NCI-H146 treated with DMSO at 0.1 percent for 48 hours (cell line): ENCODE data around the gene KCTD16.
A peak's percentile ranks its signal among the peaks of the same experiment; 100 is the strongest.

Experiments used
- DNase-seq: peaks from one replicate; lab custom pipeline; 2025; ENCODE audit not compliant: unreplicated experiment; lab: John Stamatoyannopoulos, UW

The KCTD16 gene

GRCh38 chr5:144170276-144171024 is at the start of gene KCTD16, which contains the start of gene YIPF5:
Gene KCTD16, plus strand, starts transcription at chr5:144170873.
Gene YIPF5, minus strand, starts transcription at chr5:144170659. Its CDS starts 704 bp downstream, at chr5:144169955.
- peak; percentile 94 for DNase-seq

DNA sequence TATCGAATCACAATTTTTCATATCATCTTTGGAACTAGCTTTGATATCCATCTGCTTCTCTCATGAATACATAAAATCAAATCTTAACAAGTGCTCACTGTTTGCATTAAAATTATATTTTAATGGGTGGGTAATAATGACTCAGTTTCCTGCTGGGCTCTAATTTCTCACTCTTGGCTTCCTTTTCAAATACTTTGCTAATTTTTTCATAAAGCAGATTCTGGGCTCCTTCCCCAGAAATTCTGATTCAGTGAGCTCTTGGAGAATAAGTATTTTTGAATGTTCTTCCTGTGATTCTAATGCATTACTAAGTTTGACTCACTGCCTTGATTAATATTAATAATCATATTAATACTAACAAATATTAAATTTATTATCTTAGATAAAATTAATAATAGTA is 49.1 kb upstream of the KCTD16 start:
- no peak for DNase-seq

DNA sequence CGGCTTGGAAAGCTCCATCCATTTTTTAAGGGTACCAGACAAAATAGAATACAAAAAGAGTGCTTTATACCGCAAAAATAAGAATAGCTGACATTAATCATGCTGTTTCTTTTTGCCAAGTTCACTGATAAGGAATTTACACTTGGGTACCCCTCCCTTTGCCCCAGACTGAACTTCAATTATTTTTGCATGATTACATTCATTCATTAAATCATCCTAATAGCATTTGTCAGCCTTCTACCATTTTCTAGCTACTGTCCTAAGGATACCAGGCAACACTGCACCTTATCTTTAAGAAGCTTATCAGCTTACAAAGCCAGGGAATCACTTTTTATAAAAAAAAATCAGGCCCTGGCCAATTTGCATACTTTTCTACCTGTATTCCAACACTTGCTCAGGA is 48.6 kb upstream of the KCTD16 start:
- no peak for DNase-seq

DNA sequence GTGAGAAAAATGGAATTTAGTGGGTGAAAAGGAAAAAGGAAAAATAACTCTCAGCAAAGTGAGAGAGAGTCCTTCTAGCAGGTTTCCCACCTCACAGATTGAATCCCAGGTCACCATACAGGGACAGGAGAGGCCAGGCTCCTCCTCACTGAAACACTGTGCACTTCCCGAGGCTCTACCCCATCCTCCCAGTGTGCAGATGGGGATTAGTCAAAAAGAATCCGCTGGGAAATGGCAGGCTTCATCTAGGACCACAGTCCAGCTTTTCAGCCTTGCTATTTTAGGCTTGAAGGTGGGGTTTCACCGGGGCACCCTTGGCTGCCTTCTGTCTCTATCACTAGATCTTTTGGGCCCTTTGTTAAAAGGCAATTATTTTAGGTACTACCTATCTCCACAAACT is 48.0 kb upstream of the KCTD16 start:
- DNase-seq, result no peak

DNA sequence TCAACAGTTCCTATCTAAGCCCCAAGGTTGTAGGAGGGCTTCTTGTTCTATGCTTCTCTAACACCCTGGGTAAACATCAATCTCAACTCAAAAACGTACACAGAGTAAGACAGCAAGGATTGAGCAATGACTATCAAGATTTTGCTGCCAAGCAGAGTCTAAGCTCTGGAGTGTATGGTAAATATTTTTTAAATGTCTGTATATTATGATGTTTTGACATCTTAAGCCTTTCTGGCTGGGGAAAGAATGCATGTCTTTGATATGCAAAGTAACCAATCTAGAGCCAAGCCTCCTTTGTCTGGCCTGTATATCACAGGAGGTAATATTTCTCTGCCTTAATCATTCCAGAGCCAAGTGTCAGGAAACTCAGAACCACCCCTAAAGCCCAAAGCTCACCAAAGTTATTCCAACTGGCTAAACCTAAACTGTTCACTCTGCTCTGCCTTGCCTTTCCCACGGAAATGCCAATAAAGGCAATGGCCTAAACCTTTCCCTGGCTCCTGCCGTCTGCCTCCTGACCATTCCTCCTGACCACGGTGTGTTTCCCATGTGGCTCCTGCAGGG is 45.4 kb upstream of the KCTD16 start:
- no peak for DNase-seq

- DNase-seq, result no peak
Measured at GRCh38 chr5:144126707-144127106, 44.0 kb upstream of the KCTD16 start.

DNA sequence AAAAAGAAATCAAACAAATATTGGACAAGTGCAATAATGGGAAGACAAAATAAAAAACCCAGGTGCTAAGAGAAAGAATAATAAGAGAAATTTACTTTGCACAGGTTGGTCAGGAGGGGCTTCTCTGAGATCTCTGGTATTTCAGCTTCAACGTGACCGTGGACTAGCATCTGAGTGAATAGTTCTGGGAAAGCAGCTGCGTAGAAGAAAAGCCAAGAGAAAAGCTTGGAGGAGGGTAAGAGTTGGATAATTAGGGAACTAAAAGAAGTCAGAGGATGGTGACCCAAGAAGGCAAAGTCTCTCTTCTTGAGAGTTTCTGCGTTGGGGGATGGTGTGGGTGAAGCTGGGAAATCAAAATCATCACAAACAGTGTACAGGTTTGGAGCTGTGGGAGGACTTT is 41.8 kb upstream of the KCTD16 start:
- no peak for DNase-seq

GRCh38 chr5:144130306-144130705 is 40.4 kb upstream of the KCTD16 start:
- DNase-seq, result no peak

- no peak for DNase-seq
Measured at GRCh38 chr5:144131261-144131660, 39.4 kb upstream of the KCTD16 start.

- no peak for DNase-seq
Measured at GRCh38 chr5:144133050-144133633, 37.5 kb upstream of the KCTD16 start.

- no peak for DNase-seq
Measured at GRCh38 chr5:144134194-144134826, 36.4 kb upstream of the KCTD16 start.

- no peak for DNase-seq
Measured at GRCh38 chr5:144135113-144135762, 35.4 kb upstream of the KCTD16 start.

DNA sequence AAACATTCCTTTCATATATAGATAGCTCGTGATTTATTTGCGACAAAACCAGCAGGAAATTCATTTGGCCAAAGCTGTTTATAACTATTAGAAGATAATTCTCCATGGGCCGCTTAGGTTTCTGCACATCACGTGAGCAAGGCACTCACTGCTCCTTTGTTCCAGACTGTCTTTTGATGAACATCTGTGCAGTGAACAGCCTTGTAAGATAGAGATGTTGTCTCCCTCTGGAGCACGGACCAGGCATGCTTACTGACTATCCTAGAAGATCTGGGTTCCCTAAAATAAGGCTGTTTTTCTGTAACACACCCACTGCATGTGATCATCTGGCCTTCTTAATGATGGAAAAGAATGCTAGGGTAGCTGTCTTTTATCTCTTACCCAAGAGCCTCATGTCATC is 31.1 kb upstream of the KCTD16 start:
- no peak for DNase-seq

DNA sequence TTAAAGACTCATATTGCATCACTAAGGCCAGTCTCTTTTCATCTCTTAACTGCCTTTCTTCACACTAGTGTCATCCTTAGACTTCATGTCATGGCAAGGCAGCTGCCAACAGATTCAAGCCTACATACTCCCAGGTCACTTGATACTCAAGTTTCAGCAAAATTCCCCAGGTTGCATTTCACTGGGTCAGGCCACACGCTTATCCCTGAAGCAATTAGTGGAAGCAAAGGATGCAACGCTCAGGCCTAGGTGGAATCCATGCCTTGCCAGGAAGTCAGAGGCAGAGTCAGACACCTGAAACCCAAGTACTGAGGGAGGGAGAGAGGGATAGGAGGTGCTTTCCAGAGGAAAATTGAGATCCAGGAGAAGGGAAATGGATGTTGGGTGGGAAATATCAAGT is 29.1 kb upstream of the KCTD16 start:
- no peak for DNase-seq

DNA sequence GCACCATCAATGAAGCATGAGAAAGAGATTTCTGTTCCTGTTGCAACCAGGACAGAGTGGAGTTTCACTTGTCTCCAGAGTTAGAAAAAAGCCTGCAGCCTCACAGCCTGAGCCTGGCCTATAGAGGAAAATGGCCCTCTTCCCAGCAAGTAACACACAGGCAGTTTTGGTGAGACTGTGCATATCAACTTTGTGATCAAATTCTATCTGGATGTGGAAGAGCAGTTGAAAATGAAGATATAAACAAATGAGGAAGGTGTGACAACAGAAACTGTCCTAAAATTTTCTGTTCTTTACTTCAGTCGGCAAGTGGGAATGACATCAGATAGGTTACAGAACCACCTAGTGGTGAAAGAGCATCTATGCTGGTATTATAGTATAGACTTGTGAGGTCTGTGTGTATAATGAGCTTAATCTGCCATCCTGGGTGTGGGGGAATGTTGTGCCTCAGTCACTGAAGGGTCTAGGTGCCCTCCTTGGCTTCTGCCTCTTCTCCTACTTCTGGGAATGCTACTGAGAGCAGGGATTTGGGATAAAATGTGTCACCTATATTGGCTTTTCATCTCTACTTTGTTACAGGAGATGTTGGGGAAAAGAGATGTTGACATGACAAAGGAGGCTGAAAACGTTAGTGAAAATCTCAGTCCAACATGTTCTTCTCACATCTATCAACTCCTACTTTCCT is 28.4 kb upstream of the KCTD16 start:
- DNase-seq, result peak; percentile 6

GRCh38 chr5:144142824-144143162 is 27.9 kb upstream of the KCTD16 start:
- no peak for DNase-seq

DNA sequence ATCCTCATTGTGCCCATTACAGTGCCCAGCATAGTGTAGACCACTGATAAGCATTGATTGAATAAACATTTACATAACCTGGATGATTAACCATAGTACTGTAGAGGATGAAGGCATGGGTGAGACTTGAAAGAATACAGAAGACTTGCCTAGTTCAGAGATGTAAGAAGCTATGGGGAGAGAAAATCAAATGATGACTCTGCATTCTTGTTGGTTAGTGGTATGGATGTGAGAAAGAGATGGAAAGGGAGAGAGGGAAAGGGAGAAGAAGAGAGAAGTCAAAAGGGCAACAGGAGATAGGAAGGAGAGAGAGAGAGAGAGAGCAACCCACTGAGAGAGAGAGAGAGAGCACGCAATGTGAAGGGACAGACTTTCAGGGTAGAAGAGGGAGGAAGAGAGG is 27.0 kb upstream of the KCTD16 start:
- DNase-seq, result no peak

DNA sequence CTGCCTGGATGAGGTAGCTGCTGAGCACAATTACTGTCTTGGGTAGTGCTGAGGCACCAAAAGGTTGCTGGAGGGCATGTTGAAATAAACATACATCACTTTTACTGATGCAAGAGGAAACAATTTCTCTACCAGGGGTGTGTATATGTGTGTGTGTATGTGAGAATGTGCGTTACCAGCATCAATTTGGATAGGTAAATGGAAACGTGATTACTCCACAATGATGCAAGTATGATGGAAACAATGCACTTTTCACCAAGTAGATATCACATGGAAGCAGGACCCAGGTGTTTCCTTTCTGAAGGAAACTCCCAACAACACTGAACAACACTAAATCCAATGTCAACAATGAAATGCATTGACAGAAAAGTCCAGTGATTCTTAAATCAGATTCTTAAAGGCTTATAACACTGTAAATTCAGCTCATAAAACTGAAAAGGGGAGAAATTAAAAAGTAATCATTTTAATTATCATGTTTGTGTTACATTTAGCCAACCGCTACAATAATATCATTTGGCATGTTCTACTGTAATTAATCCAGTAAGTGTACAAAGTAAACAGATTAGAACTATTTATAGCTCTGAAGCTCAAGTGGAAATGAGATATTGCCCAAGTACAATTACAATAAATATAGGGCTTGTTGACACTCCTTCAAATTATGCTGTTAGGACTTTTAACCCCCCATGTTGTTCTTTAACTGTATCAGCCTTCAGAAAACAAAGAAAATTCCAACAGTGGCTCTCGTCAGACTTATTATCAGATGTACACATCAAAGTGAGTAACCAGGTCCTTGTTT is 25.5 kb upstream of the KCTD16 start:
- peak; percentile 10 for DNase-seq

DNA sequence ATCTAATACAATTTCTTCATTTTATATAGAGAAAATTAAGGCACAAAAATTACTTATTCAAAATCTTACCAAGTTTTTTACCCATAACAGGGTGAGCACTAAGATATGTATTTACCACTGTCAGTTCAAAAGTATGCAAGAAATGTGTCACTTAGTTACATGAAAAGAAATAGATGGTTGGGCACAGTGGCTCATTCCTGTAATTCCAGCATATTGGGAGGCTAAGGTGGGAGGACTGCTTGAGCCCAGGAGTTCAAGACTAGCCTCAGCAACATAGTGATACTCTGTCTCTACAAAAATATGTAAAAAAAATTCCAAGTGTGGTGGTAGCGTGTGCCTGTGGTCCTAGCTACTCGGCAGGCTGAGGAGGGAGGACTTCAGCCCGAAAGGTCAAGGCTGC is 19.6 kb upstream of the KCTD16 start:
- no peak for DNase-seq

DNA sequence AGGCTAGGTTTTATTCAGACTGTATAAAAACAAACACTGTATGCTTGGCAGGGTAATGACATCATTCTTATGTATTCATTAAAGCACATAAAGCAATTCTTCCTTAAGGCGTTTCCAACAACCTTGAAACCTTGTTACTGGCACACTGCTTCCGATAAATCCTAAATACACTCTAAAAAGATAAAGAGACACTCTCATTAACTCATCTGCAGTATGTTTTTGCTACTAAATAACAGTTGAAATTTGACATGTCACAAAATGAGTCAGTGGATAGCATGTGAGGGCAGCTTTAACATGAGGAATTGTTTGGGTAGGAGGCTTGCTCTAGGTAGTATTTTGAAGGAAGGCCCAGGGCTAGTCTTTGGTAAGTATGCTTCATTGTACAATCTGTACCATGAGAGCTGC is 13.9 kb upstream of the KCTD16 start:
- DNase-seq, result no peak
